HG03354 (cell line): ENCODE measurements around the gene ELF2.
A peak's percentile ranks its signal among the peaks of the same experiment; 100 is the strongest.
"Not testable (repeated sequence)": the region's sequence is repeated elsewhere in the genome, so short reads cannot be mapped to it uniquely, and the experiment has no call there.

ENCODE experiments used
- ATAC-seq: cut with Tn5 transposase; IDR thresholded peaks from one replicate; pipeline ENCODE4 v1.9.1; 2021; ENCODE audit warnings: mild to moderate bottlenecking; ENCODE audit not compliant: unreplicated experiment, poor library complexity, severe bottlenecking

ELF2 gene

GRCh38 chr4:139146926-139147629 lies 29.9 kb downstream of the ELF2 start:
- no peak for ATAC-seq

- ATAC-seq, result no peak
Measured at GRCh38 chr4:139145552-139145932, 31.5 kb downstream of the ELF2 start.

- no peak for ATAC-seq
Measured at GRCh38 chr4:139144911-139145551, 32.0 kb downstream of the ELF2 start.

GRCh38 chr4:139144161-139144859 lies 32.7 kb downstream of the ELF2 start:
- ATAC-seq, result no peak

- ATAC-seq, result no peak
Measured at GRCh38 chr4:139142980-139143379, 34.0 kb downstream of the ELF2 start.

GRCh38 chr4:139142087-139142486 lies 34.9 kb downstream of the ELF2 start:
- ATAC-seq, result peak; percentile 72

GRCh38 chr4:139137763-139138162 lies 39.3 kb downstream of the ELF2 start:
- no peak for ATAC-seq

GRCh38 chr4:139134403-139134802 lies 42.6 kb downstream of the ELF2 start:
- no peak for ATAC-seq

- no peak for ATAC-seq
Measured at GRCh38 chr4:139131209-139131870, 45.7 kb downstream of the ELF2 start.

- ATAC-seq, result no peak
Measured at GRCh38 chr4:139129206-139129605, 47.8 kb downstream of the ELF2 start.

- no peak for ATAC-seq
Measured at GRCh38 chr4:139126898-139127297, 50.1 kb downstream of the ELF2 start.

GRCh38 chr4:139123910-139124309 lies 53.1 kb downstream of the ELF2 start:
- ATAC-seq, result no peak

GRCh38 chr4:139118365-139118764 lies 58.7 kb downstream of the ELF2 start:
- ATAC-seq, result no peak

GRCh38 chr4:139115226-139115625 lies 61.8 kb downstream of the ELF2 start:
- no peak for ATAC-seq

GRCh38 chr4:139114795-139115194 lies 62.2 kb downstream of the ELF2 start:
- not testable (repeated sequence) for ATAC-seq

- ATAC-seq, result no peak
Measured at GRCh38 chr4:139112650-139113049, 64.4 kb downstream of the ELF2 start.

- no peak for ATAC-seq
Measured at GRCh38 chr4:139108567-139109128, 68.4 kb downstream of the ELF2 start.

- ATAC-seq, result peak; percentile 96
Measured at GRCh38 chr4:139099366-139099982, 77.5 kb downstream of the ELF2 start.

GRCh38 chr4:139092271-139092670 lies 84.7 kb downstream of the ELF2 start:
- ATAC-seq, result no peak

- ATAC-seq, result no peak
Measured at GRCh38 chr4:139085141-139085540, 91.9 kb downstream of the ELF2 start.
